ENCODE results near the gene FBXL13. TPM values are rescaled to one million over a fixed set of nuclear protein-coding genes. Genes with fewer than 3 reads are reported as not detected.

Gene FBXL13
- total and polyA plus RNA-seq, 2 of the 8 experiments (the other 6 are each of a cell fraction or from before 2014, with no cell fraction given), result 1.2 to 2.8 TPM

DNA sequence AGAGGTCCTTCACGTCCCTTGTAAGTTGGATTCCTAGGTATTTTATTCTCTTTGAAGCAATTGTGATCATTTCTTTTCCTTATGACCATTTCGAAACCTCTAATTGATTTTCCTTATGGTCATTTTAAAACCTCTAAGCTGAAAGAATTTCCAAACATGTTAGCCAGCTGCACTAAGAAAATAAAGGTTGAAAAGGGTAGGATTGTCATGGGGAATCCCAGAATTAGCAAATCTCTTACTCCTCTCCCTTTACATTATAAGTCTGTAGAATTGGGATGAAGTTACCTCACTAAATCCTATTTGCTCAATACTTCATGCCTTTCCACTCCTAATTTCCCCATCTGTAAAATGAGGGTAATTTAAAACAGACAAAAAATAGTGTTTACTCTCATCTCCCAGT lies 246.3 kb downstream of the FBXL13 start:
- Histone ChIP-seq H2AK5ac (ENCODE audit: low read depth, low read length) (no peak overlapping the region), H3K56ac (replicated peaks; ENCODE audit: insufficient read length, low read depth, low read length) (no peak overlapping the region), H3K18ac (ENCODE audit: extremely low read depth, low read length) (no peak overlapping the region), H2BK120ac (replicated peaks; ENCODE audit: low read depth, low read length) (no peak overlapping the region), H3K4me2 (ENCODE audit: insufficient read depth in 1 of 2, low read depth in 2 of 2, low read length in 2 of 2) (no peak overlapping the region), H3K14ac (ENCODE audit: insufficient read length) (no peak overlapping the region), H3K23me2 (ENCODE audit: low read depth, low read length) (no peaks in the 10 kb centered on the region), H2BK12ac (ENCODE audit: low read depth, low read length) (no peak overlapping the region), H2AFZ (ENCODE audit: low read length) (no peak overlapping the region), H3K23ac (ENCODE audit: insufficient read length) (no peak overlapping the region), H2BK15ac (ENCODE audit: low read length) (no peak overlapping the region), H3K9me3 (ENCODE audit: insufficient read depth in 2 of 2, low read depth in 1 of 2, low read length in 1 of 2) (no peaks in the 10 kb centered on the region), H2BK5ac (ENCODE audit: low read depth, low read length) (no peak overlapping the region), H4K5ac (ENCODE audit: insufficient read length, low read depth, low read length) (no peak overlapping the region), H3K9ac (replicated peaks in 1 of 4; ENCODE audit: extremely low read depth in 1 of 4, low read depth in 3 of 4, low read length in 3 of 4) (no peak overlapping the region), H2BK20ac (ENCODE audit: low read length) (no peak overlapping the region), H3K36me3 (ENCODE audit: control insufficient read depth in 2 of 4, insufficient read depth in 4 of 4, low read length in 3 of 4) (peaks cover 0 to 3% (median 0%) of the 10 kb centered on the region in 4 experiments; a peak in 1 of 8 replicates), H3K4me3 (ENCODE audit: extremely low read depth in 1 of 4, insufficient read depth in 2 of 4, low read depth in 3 of 4, low read length in 4 of 4) (no peak overlapping the region), H4K8ac (ENCODE audit: extremely low read depth, insufficient read depth, low read length) (no peak overlapping the region), H3K4me1 (replicated peaks in 1 of 4; ENCODE audit: control insufficient read depth in 3 of 4, insufficient read depth in 4 of 4, low read length in 3 of 4) (peaks cover 0 to 5% (median 2%) of the 10 kb centered on the region in 4 experiments; a peak in 2 of 7 replicates), H4K20me1 (replicated peaks in 1 of 2; ENCODE audit: control insufficient read depth in 1 of 2, insufficient read depth in 2 of 2, low read length in 2 of 2) (no peaks in the 10 kb centered on the region), H4K91ac (replicated peaks; ENCODE audit: insufficient read length, low read length) (no peak overlapping the region), H3K79me1 (ENCODE audit: low read depth, low read length) (no peaks in the 10 kb centered on the region; the same call in 1 of the 2 replicates), H3K27me3 (replicated peaks in 1 of 4; ENCODE audit: control insufficient read depth in 3 of 4, extremely low read depth in 1 of 4, insufficient read depth in 3 of 4, low read length in 3 of 4) (peaks cover 0 to 1% (median 0%) of the 10 kb centered on the region in 4 experiments; a peak in 1 of 7 replicates), H3K79me2 (ENCODE audit: control insufficient read depth in 1 of 2, insufficient read depth in 2 of 2, low read length in 2 of 2) (no peaks in the 10 kb centered on the region), H3K4ac (replicated peaks; ENCODE audit: insufficient read length, low read depth, low read length) (no peak overlapping the region), H3K27ac (ENCODE audit: low read depth, low read length) (no peak overlapping the region)
- WGBS, 2 experiments (ENCODE audit: extremely low coverage in 1 of 2, insufficient coverage in 1 of 2, insufficient read length in 1 of 2, insufficient replicate concordance in 2 of 2, low coverage in 1 of 2, low lambda C conversion rate in 2 of 2, missing lambda C conversion rate in 1 of 2), result 92% methylated on average over 2 of the region's 2 CpGs; no CpG with 5 or more reads in 1 of the 2 experiments
- no peak for DNase-seq (ENCODE audit: low read depth in 1 of 2, low spot score in 2 of 2)
- CTCF ChIA-PET (ENCODE audit: partially characterized antibody), result no interaction called here
- POLR2A ChIA-PET (ENCODE audit: partially characterized antibody), result no interaction called here
- no peak for FAIRE-seq
- TF ChIP-seq TAF1 (IDR thresholded peaks at IDR 0.05; ENCODE audit: low read depth, low read length), result no peak
- TF ChIP-seq RNF2 (IDR thresholded peaks at IDR 0.05; ENCODE audit: borderline replicate concordance, low read depth, low read length, missing control alignments, poor library complexity, severe bottlenecking), result no peak
- no peak for TF ChIP-seq SIX5 (IDR thresholded peaks at IDR 0.05; ENCODE audit: low read depth, low read length)
- no peak for TF ChIP-seq TCF12 (IDR thresholded peaks at IDR 0.05; ENCODE audit: low read depth, low read length)
- TF ChIP-seq SAP30 (IDR thresholded peaks at IDR 0.05; ENCODE audit: insufficient read depth, insufficient replicate concordance, low read length), result no peak
- TF ChIP-seq SUZ12 (IDR thresholded peaks at IDR 0.05; ENCODE audit: low read length), result no peak
- no peak for TF ChIP-seq CBX5 (IDR thresholded peaks at IDR 0.05; ENCODE audit: low read depth, low read length)
- TF ChIP-seq KDM1A (IDR thresholded peaks at IDR 0.05; ENCODE audit: borderline replicate concordance, low read length), result no peak
- TF ChIP-seq HDAC2 (IDR thresholded peaks at IDR 0.05; ENCODE audit: borderline replicate concordance in 1 of 2, low read depth in 2 of 2, low read length in 2 of 2), result no peak
- no peak for TF ChIP-seq TBP (IDR thresholded peaks at IDR 0.05; ENCODE audit: low read depth, low read length)
- no peak for TF ChIP-seq CHD2 (IDR thresholded peaks at IDR 0.05; ENCODE audit: low read length)
- TF ChIP-seq, protein P1, sequence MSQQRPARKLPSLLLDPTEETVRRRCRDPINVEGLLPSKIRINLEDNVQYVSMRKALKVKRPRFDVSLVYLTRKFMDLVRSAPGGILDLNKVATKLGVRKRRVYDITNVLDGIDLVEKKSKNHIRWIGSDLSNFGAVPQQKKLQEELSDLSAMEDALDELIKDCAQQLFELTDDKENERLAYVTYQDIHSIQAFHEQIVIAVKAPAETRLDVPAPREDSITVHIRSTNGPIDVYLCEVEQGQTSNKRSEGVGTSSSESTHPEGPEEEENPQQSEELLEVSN (IDR thresholded peaks at IDR 0.05), result no peak
- TF ChIP-seq SRF (IDR thresholded peaks at IDR 0.05; ENCODE audit: low read depth, low read length), result no peak
- no peak for TF ChIP-seq BACH1 (IDR thresholded peaks at IDR 0.05; ENCODE audit: low read length)

Measured in H1 (cell line).